IMR-90 (cell line): ENCODE measurements around the gene PRKAG2. TPM values are rescaled to one million over a fixed set of nuclear protein-coding genes. Genes with fewer than 3 reads are reported as not detected.

Experiments
- ATAC-seq: fragments of 200-7000 bp; cut with Tn5 transposase; 2 replicates; pipeline ENCODE4 v1.9.1; 2020; ENCODE audit warnings: low read depth, mild to moderate bottlenecking, moderate library complexity
- BruUV-seq: library from RNA; stranded (reverse); fragments of 400-500 nt; replicated peaks from 2 replicates; lab custom pipeline; 2021; lab: Mats Ljungman, UMichigan
- CTCF ChIA-PET: fragments of 300-600 bp; formaldehyde crosslinking; extraction: SDS; loops from one replicate; lab custom pipeline; 2021; ENCODE audit warnings: antibody characterized with exemption; lab: Yijun Ruan, JAX
- POLR2A ChIA-PET: fragments of 300-600 bp; sonication (Branson Sonifier 250); formaldehyde crosslinking; loops from one replicate; lab custom pipeline; 2022; ENCODE audit warnings: antibody characterized with exemption; ENCODE audit not compliant: unreplicated experiment; lab: Charles Lee
- DNase-seq: peaks from one replicate; pipeline ENCODE4 v3.0.0; 2013
- H2AFZ ChIP-seq: replicated peaks from 2 replicates; pipeline ENCODE3; 2013; ENCODE audit warnings: low read length, mild to moderate bottlenecking; ENCODE audit not compliant: poor library complexity
- H2AK5ac ChIP-seq: 2 replicates; pipeline ENCODE4 v1.6.1; 2013; ENCODE audit warnings: low read depth, low read length, inconsistent platforms
- H2AK9ac ChIP-seq: replicated peaks from 2 replicates; pipeline ENCODE3; 2013; ENCODE audit warnings: mild to moderate bottlenecking, low read depth, low read length, moderate library complexity; ENCODE audit not compliant: poor library complexity
- H2BK120ac ChIP-seq: 2 replicates; pipeline ENCODE4 v1.6.1; 2013; ENCODE audit warnings: low read depth, low read length, inconsistent platforms
- H2BK15ac ChIP-seq: 3 replicates; pipeline ENCODE4 v1.6.1; 2013; ENCODE audit warnings: low read depth, low read length, inconsistent platforms
- H2BK20ac ChIP-seq: 2 replicates; pipeline ENCODE4 v1.6.1; 2013; ENCODE audit warnings: low read depth, mild to moderate bottlenecking, inconsistent platforms, low read length, moderate library complexity
- H2BK5ac ChIP-seq: 2 replicates; pipeline ENCODE4 v1.6.1; 2013; ENCODE audit warnings: mild to moderate bottlenecking, low read depth, low read length, inconsistent platforms; ENCODE audit not compliant: poor library complexity, severe bottlenecking
- H3K14ac ChIP-seq: replicated peaks from 2 replicates; pipeline ENCODE4 v1.6.1; 2013; ENCODE audit warnings: low read depth, low read length, inconsistent platforms
- H3K18ac ChIP-seq: 2 replicates; pipeline ENCODE4 v1.6.1; 2013; ENCODE audit warnings: low read depth, low read length, control low read depth
- H3K23ac ChIP-seq: 2 replicates; pipeline ENCODE4 v1.6.1; 2013; ENCODE audit warnings: low read depth, low read length, inconsistent platforms
- H3K27ac ChIP-seq: 2 replicates; pipeline ENCODE4 v1.5.1; 2013; ENCODE audit warnings: mild to moderate bottlenecking, control low read depth, low read length; ENCODE audit not compliant: insufficient read depth
- H3K27me3 ChIP-seq: 2 replicates; pipeline ENCODE4 v1.6.1; 2013; ENCODE audit warnings: low read length; ENCODE audit not compliant: control insufficient read depth, insufficient read depth
- H3K36me3 ChIP-seq: 2 replicates; pipeline ENCODE4 v1.6.1; 2013; ENCODE audit warnings: low read length, mixed read lengths; ENCODE audit not compliant: control insufficient read depth, insufficient read depth
- H3K4ac ChIP-seq: 2 replicates; pipeline ENCODE4 v1.6.1; 2013; ENCODE audit warnings: low read depth, low read length, inconsistent platforms
- H3K4me1 ChIP-seq: 2 replicates; pipeline ENCODE4 v1.6.1; 2013; ENCODE audit warnings: low read length, mixed read lengths; ENCODE audit not compliant: control insufficient read depth, insufficient read depth
- H3K4me2 ChIP-seq: 2 replicates; pipeline ENCODE4 v1.6.1; 2013; ENCODE audit warnings: low read depth, mild to moderate bottlenecking, control low read depth, low read length, moderate library complexity
- H3K4me3 ChIP-seq: 2 replicates; pipeline ENCODE4 v1.5.1; 2013; ENCODE audit warnings: low read depth, mild to moderate bottlenecking, control low read depth, low read length, moderate library complexity; ENCODE audit not compliant: insufficient read depth
- H3K56ac ChIP-seq: 2 replicates; pipeline ENCODE4 v1.6.1; 2013; ENCODE audit warnings: low read length, inconsistent platforms; ENCODE audit not compliant: insufficient read depth; ENCODE audit errors: extremely low read depth
- H3K79me1 ChIP-seq, 2 experiments: 2 replicates each; pipeline ENCODE4 v1.6.1; 2013; ENCODE audit warnings: low read length in 2 of 2, inconsistent platforms in 1 of 2, low read depth in 1 of 2
- H3K9ac ChIP-seq: 2 replicates; pipeline ENCODE4 v1.6.1; 2013; ENCODE audit warnings: low read depth, low read length, control low read depth
- H3K9me1 ChIP-seq: 2 replicates; pipeline ENCODE4 v1.6.1; 2013; ENCODE audit warnings: low read length, inconsistent platforms; ENCODE audit not compliant: insufficient read depth
- H3K9me3 ChIP-seq: 2 replicates; pipeline ENCODE4 v1.6.1; 2013; ENCODE audit warnings: low read length; ENCODE audit not compliant: control insufficient read depth, insufficient read depth
- H4K20me1 ChIP-seq: 2 replicates; pipeline ENCODE4 v1.6.1; 2013; ENCODE audit warnings: low read length, inconsistent platforms; ENCODE audit not compliant: insufficient read depth
- H4K5ac ChIP-seq: 2 replicates; pipeline ENCODE4 v1.6.1; 2013; ENCODE audit warnings: mild to moderate bottlenecking, low read depth, low read length, control low read depth
- H4K8ac ChIP-seq, 2 experiments: 2 replicates each; pipeline ENCODE4 v1.6.1; 2013; ENCODE audit warnings: low read depth in 2 of 2, low read length in 2 of 2, control low read depth in 1 of 2, inconsistent platforms in 1 of 2
- H4K91ac ChIP-seq: 2 replicates; pipeline ENCODE4 v1.6.1; 2013; ENCODE audit warnings: low read depth, low read length, inconsistent platforms; ENCODE audit not compliant: insufficient read depth
- CEBPB ChIP-seq: IDR thresholded peaks from 2 replicates; pipeline ENCODE4 v1.6.1; 2012; ENCODE audit warnings: low read depth, low read length, improper control_type of control experiment
- CHD1 ChIP-seq: IDR thresholded peaks from 2 replicates; pipeline ENCODE4 v1.6.1; 2012; ENCODE audit warnings: low read depth, low read length, improper control_type of control experiment
- CTCF ChIP-seq: conservative IDR thresholded peaks from 2 replicates; pipeline ENCODE4 v1.5.1; 2012; ENCODE audit warnings: mild to moderate bottlenecking, low read depth, low read length, improper control_type of control experiment
- ELK1 ChIP-seq: fragments of 150-350 bp; IDR thresholded peaks from 2 replicates; pipeline ENCODE4 v1.6.1; 2016; ENCODE audit warnings: low read depth, mild to moderate bottlenecking, low read length, moderate library complexity, borderline replicate concordance
- FOS ChIP-seq: fragments of 150-350 bp; IDR thresholded peaks from 2 replicates; pipeline ENCODE4 v1.6.1; 2016; ENCODE audit warnings: low read depth, low read length
- MAZ ChIP-seq: IDR thresholded peaks from 2 replicates; pipeline ENCODE4 v1.6.1; 2012; ENCODE audit warnings: low read depth, mild to moderate bottlenecking, low read length, improper control_type of control experiment, moderate library complexity, borderline replicate concordance
- MXI1 ChIP-seq: IDR thresholded peaks from 2 replicates; pipeline ENCODE4 v1.6.1; 2012; ENCODE audit warnings: low read depth, mild to moderate bottlenecking, low read length, moderate library complexity, borderline replicate concordance
- NFE2L2 ChIP-seq: fragments of 150-350 bp; IDR thresholded peaks from 2 replicates; pipeline ENCODE4 v1.6.1; 2016; ENCODE audit warnings: low read depth, mild to moderate bottlenecking, low read length
- RAD21 ChIP-seq: IDR thresholded peaks from 2 replicates; pipeline ENCODE4 v1.6.1; 2012; ENCODE audit warnings: low read length, improper control_type of control experiment
- RFX5 ChIP-seq: IDR thresholded peaks from 2 replicates; pipeline ENCODE4 v1.8.0; 2012; ENCODE audit warnings: low read depth, mild to moderate bottlenecking, low read length, moderate library complexity
- SMC3 ChIP-seq: fragments of 150-350 bp; IDR thresholded peaks from 2 replicates; pipeline ENCODE4 v1.6.1; 2016; ENCODE audit warnings: low read depth, mild to moderate bottlenecking, antibody characterized with exemption, low read length, moderate library complexity
- WGBS, 2 experiments: methylation state at CpG; one replicate each; pipeline versions ENCODE4 v1.1.5 to v1.1.7; 2013; ENCODE audit warnings: missing lambda C conversion rate in 2 of 2; ENCODE audit not compliant: insufficient read length in 1 of 2; ENCODE audit errors: extremely low coverage in 2 of 2; 5-methylcytosine and 5-hydroxymethylcytosine counted together
- dilution Hi-C: fragments of 300-500 bp; cut with HindIII; formaldehyde crosslinking; loops from one replicate; pipeline ENCODE4 v1.14.3; 2018; ENCODE audit warnings: low sequenced_read_pairs; ENCODE audit not compliant: unreplicated experiment
- in situ Hi-C: fragments of 300-500 bp; cut with MboI; formaldehyde crosslinking; loops from 3 replicates; pipeline ENCODE4 v1.14.3; 2019; ENCODE audit warnings: low sequenced_read_pairs, inconsistent platforms, mixed read lengths
- intact Hi-C: fragments of 100-400 bp; cut with micrococcal nuclease; formaldehyde crosslinking; loops from 2 replicates; pipeline ENCODE4 v1.10.0; 2022
- polyA plus RNA-seq, 3 experiments: library from polyadenylated mRNA; depleted of rRNA; stranded (reverse); fragments of >200 nt; gene quantifications; 2 replicates each; pipeline ENCODE4 v1.2.3, GENCODE V29; 2012; ENCODE audit warnings: low replicate concordance in 1 of 3
- total RNA-seq: library from RNA; depleted of rRNA; stranded (reverse); fragments of >200 nt; gene quantifications from 2 replicates; pipeline ENCODE4 v1.2.3, GENCODE V29; 2012

Gene PRKAG2
- total and polyA plus RNA-seq, 2 of the 4 experiments (the other 2 are of a cell fraction): 15.4 to 21.6 TPM

- H3K4me2 ChIP-seq: no peak overlapping the region
- no peak overlapping the region for H4K8ac ChIP-seq
- in situ Hi-C loops (no loop called here), dilution Hi-C loops (no loop called here), intact Hi-C loops (loop anchor here (2.0 to 5.0 kb wide), 3 partner anchors 65 to 171 kb away; partner anchors contain the start of gene RHEB)
- TF ChIP-seq NFE2L2 (no peak), FOS (no peak), CEBPB (no peak), SMC3 (no peak), CHD1 (no peak), MXI1 (no peak), RFX5 (no peak), CTCF (no peak), MAZ (no peak), ELK1 (no peak), RAD21 (no peak)
- no peak overlapping the region for H3K4me3 ChIP-seq
- peaks cover 4% of the 10 kb centered on the region; the same call in 1 of the 2 replicates for H4K20me1 ChIP-seq
- H3K27ac ChIP-seq: no peak overlapping the region
- H2AK5ac ChIP-seq: no peak overlapping the region
- BruUV-seq: no TSS peak
- H4K5ac ChIP-seq: no peak overlapping the region
- no peak overlapping the region for H3K9ac ChIP-seq
- no peak overlapping the region for H4K91ac ChIP-seq
- WGBS, 2 experiments: no CpG with 5 or more reads among the region's 1 CpG
- no peak overlapping the region for H2BK120ac ChIP-seq
- ChIA-PET CTCF (interaction anchor here (0.7 to 2.6 kb wide), 3 partner anchors 9 to 35 kb away, joined by 3 to 7 read pairs (median 3); no protein-coding TSS in a partner anchor), POLR2A (no interaction called here)
- H2BK5ac ChIP-seq: no peak overlapping the region
- H3K36me3 ChIP-seq: no peaks in the 10 kb centered on the region
- H3K9me3 ChIP-seq: peaks cover 2% of the 10 kb centered on the region; the same call in 1 of the 2 replicates
- H2AFZ ChIP-seq: no peak overlapping the region
- no peak overlapping the region for H3K56ac ChIP-seq
- no peak for DNase-seq
- H3K79me1 ChIP-seq: peaks cover 15 to 31% of the 10 kb centered on the region in 2 experiments
- H2BK20ac ChIP-seq: no peak overlapping the region
- H3K4ac ChIP-seq: no peak overlapping the region
- no peaks in the 10 kb centered on the region for H3K27me3 ChIP-seq
- H3K18ac ChIP-seq: no peak overlapping the region
- peaks cover 3% of the 10 kb centered on the region for H3K4me1 ChIP-seq
- peaks cover 10% of the 10 kb centered on the region for H3K9me1 ChIP-seq
- H3K14ac ChIP-seq: no peak overlapping the region
- H3K23ac ChIP-seq: no peak overlapping the region
- H2AK9ac ChIP-seq: no peak overlapping the region
- H2BK15ac ChIP-seq: no peak overlapping the region
- ATAC-seq: no peak
Measured at GRCh38 chr7:151633516-151633812, 243.5 kb downstream of the PRKAG2 start.
